A549 (cell line): ENCODE measurements around the gene SKOR1. TPM values are rescaled to one million over a fixed set of nuclear protein-coding genes. Genes with fewer than 3 reads are reported as not detected.

Experiments
- ATAC-seq, 2 experiments: fragments of 200-7000 bp in 1 of 2; fragments of >200 bp in 1 of 2; cut with Nextera tagmentation in 1 of 2; cut with Tn5 transposase in 1 of 2; 3 replicates each; pipeline versions ENCODE4 v1.8.0 to v1.9.1; 2018 to 2020; ENCODE audit warnings: mild to moderate bottlenecking in 1 of 2, moderate library complexity in 1 of 2
- CTCF ChIA-PET: fragments of 300-600 bp; sonication (Branson Sonifier 250); formaldehyde crosslinking; extraction: SDS; loops from one replicate; lab custom pipeline; 2021; ENCODE audit warnings: antibody characterized with exemption, inconsistent platforms; lab: Yijun Ruan, JAX
- POLR2A ChIA-PET: fragments of 350-600 bp; formaldehyde crosslinking; extraction: SDS; loops from one replicate; lab custom pipeline; 2021; ENCODE audit warnings: antibody characterized with exemption, inconsistent platforms; lab: Yijun Ruan, JAX
- DNase-seq, 2 experiments: peaks; one replicate each; pipeline versions ENCODE4 v3.0.0 to v3.0.0-alpha.2; 2011 to 2016; ENCODE audit warnings: low read depth in 1 of 2, low spot score in 1 of 2
- FAIRE-seq: peaks from 2 replicates; lab custom pipeline; 2011; peaks lifted over from hg19 to GRCh38; lab: Jason Lieb, UNC
- H3K27ac ChIP-seq, 2 experiments: fragments of >200 bp; sonication (Bioruptor Twin); formaldehyde crosslinking; 3 replicates each; pipeline ENCODE4 v1.5.1; 2016 to 2017
- H3K4me1 ChIP-seq: fragments of >200 bp; sonication (Bioruptor Twin); formaldehyde crosslinking; 3 replicates; pipeline ENCODE4 v1.6.1; 2016
- H3K4me2 ChIP-seq: fragments of >200 bp; sonication (Bioruptor Twin); formaldehyde crosslinking; 3 replicates; pipeline ENCODE4 v1.6.1; 2016
- H3K4me3 ChIP-seq: fragments of >200 bp; sonication (Bioruptor Twin); formaldehyde crosslinking; 3 replicates; pipeline ENCODE4 v1.5.1; 2016
- H3K9me3 ChIP-seq: fragments of >200 bp; sonication (Bioruptor Twin); formaldehyde crosslinking; 3 replicates; pipeline ENCODE4 v1.6.1; 2016
- ATOH8 ChIP-seq: fragments of 250-450 bp; sonication (Bioruptor Pico); IDR thresholded peaks from 2 replicates; pipeline ENCODE4 v1.5.0; 2020; ENCODE audit warnings: low read depth, mild to moderate bottlenecking, moderate library complexity
- BCL3 ChIP-seq: fragments of >200 bp; sonication (Bioruptor Twin); formaldehyde crosslinking; IDR thresholded peaks from 3 replicates; pipeline ENCODE4 v1.6.1; 2016
- BHLHE40 ChIP-seq: IDR thresholded peaks from 2 replicates; pipeline ENCODE4 v1.6.1; 2012; ENCODE audit warnings: low read depth, low read length, inconsistent platforms
- CBX8 ChIP-seq: fragments of 200-600 bp; sonication (generic); IDR thresholded peaks from 2 replicates; pipeline ENCODE4 v1.6.1; 2016
- CEBPB ChIP-seq, 2 experiments: fragments of >200 bp in 1 of 2; sonication (Bioruptor Twin) in 1 of 2; formaldehyde crosslinking in 1 of 2; IDR thresholded peaks; 2 replicates each; pipeline ENCODE4 v1.6.1; 2012 to 2016
- CHD2 ChIP-seq: fragments of 150-350 bp; IDR thresholded peaks from 2 replicates; pipeline ENCODE4 v1.6.1; 2014; ENCODE audit warnings: low read length; ENCODE audit not compliant: partially characterized antibody
- EHF ChIP-seq: fragments of 250-450 bp; sonication (Bioruptor Pico); IDR thresholded peaks from 2 replicates; pipeline ENCODE4 v1.5.0; 2020; ENCODE audit warnings: mild to moderate bottlenecking
- EHMT2 ChIP-seq: fragments of 200-600 bp; sonication (generic); IDR thresholded peaks from 2 replicates; pipeline ENCODE4 v1.6.1; 2016; ENCODE audit warnings: antibody characterized with exemption, low read depth, mild to moderate bottlenecking, moderate library complexity
- ESRRA ChIP-seq: fragments of 150-350 bp; IDR thresholded peaks from 2 replicates; pipeline ENCODE4 v1.6.1; 2014; ENCODE audit warnings: mild to moderate bottlenecking, low read length, borderline replicate concordance
- GATA3 ChIP-seq: IDR thresholded peaks from 2 replicates; pipeline ENCODE4 v1.6.1; 2012; ENCODE audit warnings: borderline replicate concordance
- HES2 ChIP-seq: fragments of >200 bp; sonication (Bioruptor Twin); formaldehyde crosslinking; IDR thresholded peaks from 2 replicates; pipeline ENCODE4 v1.6.1; 2016
- HOXA7 ChIP-seq: fragments of 250-450 bp; sonication (Bioruptor Pico); IDR thresholded peaks from 2 replicates; pipeline ENCODE4 v1.5.0; 2020; ENCODE audit warnings: mild to moderate bottlenecking, moderate library complexity
- KDM5A ChIP-seq: fragments of 200-600 bp; sonication (generic); IDR thresholded peaks from 2 replicates; pipeline ENCODE4 v1.6.1; 2016; ENCODE audit warnings: antibody characterized with exemption, mild to moderate bottlenecking
- MAFK ChIP-seq: fragments of 450-650 bp; IDR thresholded peaks from 2 replicates; pipeline ENCODE4 v1.6.1; 2014; ENCODE audit not compliant: partially characterized antibody
- MAX ChIP-seq: IDR thresholded peaks from 2 replicates; pipeline ENCODE4 v1.6.1; 2012
- NPAS2 ChIP-seq: fragments of 250-450 bp; sonication (Bioruptor Pico); IDR thresholded peaks from 2 replicates; pipeline ENCODE4 v1.8.0; 2022; ENCODE audit warnings: mild to moderate bottlenecking, moderate library complexity, borderline replicate concordance
- PBX3 ChIP-seq: IDR thresholded peaks from 2 replicates; pipeline ENCODE4 v1.6.1; 2012
- PHF8 ChIP-seq: fragments of 200-600 bp; sonication (generic); IDR thresholded peaks from 2 replicates; pipeline ENCODE4 v1.6.1; 2016; ENCODE audit warnings: low read depth, mild to moderate bottlenecking, antibody characterized with exemption, moderate library complexity, borderline replicate concordance
- POLR2A ChIP-seq: IDR thresholded peaks from 2 replicates; pipeline ENCODE4 v1.6.1; 2012; ENCODE audit warnings: mild to moderate bottlenecking, low read length
- RARB ChIP-seq: fragments of 250-450 bp; sonication (Bioruptor Pico); IDR thresholded peaks from 2 replicates; pipeline ENCODE4 v1.8.0; 2021; ENCODE audit warnings: mild to moderate bottlenecking, moderate library complexity
- RCOR1 ChIP-seq: fragments of 150-350 bp; IDR thresholded peaks from 2 replicates; pipeline ENCODE4 v1.6.1; 2014; ENCODE audit warnings: antibody characterized with exemption, low read length, low read depth
- REST ChIP-seq: fragments of 200-600 bp; sonication (generic); IDR thresholded peaks from 2 replicates; pipeline ENCODE4 v1.6.1; 2016; ENCODE audit warnings: antibody characterized with exemption, mild to moderate bottlenecking, moderate library complexity
- RNF2 ChIP-seq: fragments of 200-600 bp; sonication (generic); IDR thresholded peaks from 2 replicates; pipeline ENCODE4 v1.6.1; 2016; ENCODE audit warnings: low read depth, mild to moderate bottlenecking, antibody characterized with exemption, moderate library complexity, borderline replicate concordance
- TFCP2L1 ChIP-seq: fragments of 250-450 bp; sonication (Bioruptor Pico); IDR thresholded peaks from 2 replicates; pipeline ENCODE4 v1.5.0; 2021; ENCODE audit warnings: mild to moderate bottlenecking
- ZC3H11A ChIP-seq: fragments of 450-650 bp; IDR thresholded peaks from 2 replicates; pipeline ENCODE4 v1.6.1; 2014; ENCODE audit warnings: antibody characterized with exemption, mild to moderate bottlenecking
- ZNF302 ChIP-seq: fragments of 250-450 bp; sonication (Bioruptor Pico); IDR thresholded peaks from 2 replicates; pipeline ENCODE4 v1.9.0; 2021; ENCODE audit warnings: inconsistent platforms, mild to moderate bottlenecking, moderate library complexity
- WGBS: methylation state at CpG from one replicate; pipeline ENCODE4 v1.1.6; 2017; ENCODE audit errors: missing lambda C conversion rate; 5-methylcytosine and 5-hydroxymethylcytosine counted together
- polyA plus RNA-seq, 4 experiments: library from polyadenylated mRNA; depleted of rRNA in 3 of 4; stranded (reverse); fragments of >200 nt; fragmentation: RNase III in 1 of 4; extraction: RNeasy Plus Mini Kit Qiagen cat#74134 plus additional on column Dnase treatment in 1 of 4; gene quantifications; 2 replicates in 3 of 4; 3 replicates in 1 of 4; pipeline ENCODE4 v1.2.3, GENCODE V29; 2011 to 2017

Gene SKOR1
- polyA plus RNA-seq, 2 of the 4 experiments (the other 2 are of a cell fraction) = 0.03 to 0.05 TPM

- FAIRE-seq (no peak), DNase-seq (no peak), ATAC-seq (no peak)
- POLR2A ChIA-PET = no interaction called here
- Histone ChIP-seq H3K4me2 (no peak overlapping the region), H3K9me3 (no peaks in the 10 kb centered on the region), H3K4me1 (peaks cover 13% of the 10 kb centered on the region), H3K4me3 (no peak overlapping the region), H3K27ac (no peak overlapping the region)
- 86% methylated on average over 7 of the region's 7 CpGs for WGBS
- CTCF ChIA-PET = interaction anchor here (1.5 to 3.8 kb wide), 2 partner anchors 10 to 386 kb away, joined by 4 to 13 read pairs; no protein-coding TSS in a partner anchor
- TF ChIP-seq BHLHE40 (no peak), RNF2 (no peak), CBX8 (no peak), HES2 (no peak), GATA3 (no peak), HOXA7 (CRISPR knock-in tag) (no peak), RARB (CRISPR knock-in tag) (no peak), KDM5A (no peak), CHD2 (no peak), EHMT2 (no peak), RCOR1 (no peak), MAX (no peak), TFCP2L1 (CRISPR knock-in tag) (no peak), BCL3 (no peak), MAFK (no peak), ATOH8 (CRISPR knock-in tag) (no peak), ZNF302 (no peak), PHF8 (no peak), EHF (no peak), NPAS2 (CRISPR knock-in tag) (no peak)
These were observed 17.8 kb downstream of the SKOR1 start for GRCh38 chr15:67843092-67843501.

- no peak overlapping the region for H3K4me3 ChIP-seq
- TF ChIP-seq ESRRA (no peak), CEBPB (IDR thresholded peaks at IDR 0.05) (no peak), MAFK (no peak), POLR2A (no peak), RCOR1 (no peak), PBX3 (no peak), CBX8 (no peak), ZC3H11A (no peak), REST (no peak)
- H3K4me1 ChIP-seq = peaks cover 11% of the 10 kb centered on the region
- no peak overlapping the region for H3K4me2 ChIP-seq
- 0 out of 6 replicates have a peak overlapping the region, but pooled peaks of 1 of the 2 experiments have one; percentile 11 for H3K27ac ChIP-seq
- H3K9me3 ChIP-seq = no peaks in the 10 kb centered on the region
- ATAC-seq (no peak), DNase-seq (no peak), FAIRE-seq (no peak)
- POLR2A ChIA-PET = no interaction called here
- CTCF ChIA-PET = interaction anchor here (1.0 to 3.8 kb wide), 7 partner anchors 8 to 527 kb away, joined by 3 to 13 read pairs (median 3); no protein-coding TSS in a partner anchor
- WGBS = 79% methylated on average over 7 of the region's 7 CpGs
These were observed 18.5 kb downstream of the SKOR1 start for GRCh38 chr15:67843571-67844387.
